Common myeloid progenitor, CD34-positive (primary cell): ENCODE data around the gene BASP1.
A peak's percentile ranks its signal among the peaks of the same experiment; 100 is the strongest.

Experiments
- CTCF ChIA-PET: fragments of 350-600 bp; sonication (Branson Sonifier 250); formaldehyde crosslinking; loops from one replicate; lab custom pipeline; 2021; ENCODE audit warnings: antibody characterized with exemption; lab: Charles Lee
- POLR2A ChIA-PET: fragments of 350-600 bp; sonication (Branson Sonifier 250); formaldehyde crosslinking; loops from one replicate; lab custom pipeline; 2021; ENCODE audit warnings: antibody characterized with exemption; lab: Charles Lee
- DNase-seq, 3 donors: peaks; one replicate each; pipeline versions ENCODE4 v3.0.0 to v3.0.0-alpha.2; 2013
- H3K27ac ChIP-seq, 2 experiments: 1 replicate in 1 of 2; 2 replicates in 1 of 2; pipeline ENCODE4 v1.7.0; 2013; ENCODE audit warnings: inconsistent platforms in 2 of 2, low read length in 2 of 2, mild to moderate bottlenecking in 2 of 2, low read depth in 1 of 2, moderate library complexity in 1 of 2; ENCODE audit not compliant: severe bottlenecking in 2 of 2, insufficient read depth in 1 of 2, poor library complexity in 1 of 2
- H3K27me3 ChIP-seq, 5 experiments: replicated peaks in 2 of 5; 1 replicate in 3 of 5; 2 replicates in 2 of 5; pipeline versions ENCODE4 v1.6.1 to v1.7.0; 2013; ENCODE audit warnings: low read length in 4 of 5, mild to moderate bottlenecking in 2 of 5, moderate library complexity in 2 of 5, inconsistent platforms in 1 of 5; ENCODE audit not compliant: insufficient read depth in 5 of 5, control insufficient read depth in 4 of 5
- H3K36me3 ChIP-seq, 4 experiments: 1 replicate in 2 of 4; 2 replicates in 2 of 4; pipeline versions ENCODE4 v1.6.1 to v1.7.0; 2013; ENCODE audit warnings: low read length in 3 of 4, control low read depth in 1 of 4, mild to moderate bottlenecking in 1 of 4; ENCODE audit not compliant: control insufficient read depth in 4 of 4, insufficient read depth in 4 of 4
- H3K4me1 ChIP-seq, 4 experiments: 1 replicate in 3 of 4; 2 replicates in 1 of 4; pipeline versions ENCODE4 v1.6.1 to v1.7.1; 2013; ENCODE audit warnings: low read length in 3 of 4, mild to moderate bottlenecking in 3 of 4, control low read depth in 1 of 4, inconsistent platforms in 1 of 4, moderate library complexity in 1 of 4; ENCODE audit not compliant: control insufficient read depth in 4 of 4, insufficient read depth in 4 of 4; ENCODE audit errors: control extremely low read depth in 1 of 4
- H3K4me3 ChIP-seq, 7 experiments: 1 replicate in 4 of 7; 2 replicates in 3 of 7; pipeline versions ENCODE4 v1.5.1 to v1.7.0; 2013; ENCODE audit warnings: mild to moderate bottlenecking in 7 of 7, low read length in 6 of 7, moderate library complexity in 6 of 7, inconsistent platforms in 2 of 7, low read depth in 2 of 7, control low read depth in 1 of 7; ENCODE audit not compliant: insufficient read depth in 4 of 7, control insufficient read depth in 1 of 7; ENCODE audit errors: extremely low read depth in 1 of 7
- H3K9me3 ChIP-seq, 5 experiments: 1 replicate in 4 of 5; 2 replicates in 1 of 5; pipeline versions ENCODE4 v1.6.1 to v1.7.1; 2013; ENCODE audit warnings: low read length in 4 of 5, mild to moderate bottlenecking in 2 of 5, inconsistent platforms in 1 of 5, low read depth in 1 of 5, moderate library complexity in 1 of 5; ENCODE audit not compliant: control insufficient read depth in 4 of 5, insufficient read depth in 2 of 5; ENCODE audit errors: control extremely low read depth in 1 of 5
- WGBS: methylation state at CpG from one replicate; pipeline ENCODE4 v1.1.5; 2013; ENCODE audit not compliant: insufficient coverage; 5-methylcytosine and 5-hydroxymethylcytosine counted together

The BASP1 gene

DNA sequence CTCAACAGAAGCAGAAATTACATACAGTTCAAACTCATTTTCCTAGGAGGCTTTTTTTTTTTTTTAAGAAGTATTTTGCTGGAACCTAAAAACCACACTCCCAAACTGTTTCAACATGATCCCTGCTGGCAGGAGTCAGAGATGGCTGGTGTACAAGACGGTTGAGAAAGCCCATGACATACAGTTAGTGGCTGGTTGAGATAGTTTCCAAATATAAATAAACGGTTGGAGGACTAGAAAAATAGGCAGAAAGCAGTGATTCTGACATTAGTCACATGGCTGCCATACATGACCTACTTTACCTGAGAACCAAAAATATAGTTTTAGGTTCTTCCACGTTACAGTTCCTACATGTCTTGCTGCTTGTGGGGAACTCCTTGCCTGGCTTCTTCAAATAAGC lies 31.7 kb upstream of the BASP1 start:
- ChIA-PET CTCF (no interaction called here), POLR2A (interaction anchor here (0.6 kb wide), 1 partner anchor 1210 kb away, joined by 4 read pairs; no protein-coding TSS in a partner anchor)
- H3K9me3 ChIP-seq, result no peaks in the 10 kb centered on the region
- peaks cover 0 to 4% (median 0%) of the 10 kb centered on the region in 5 experiments for H3K27me3 ChIP-seq
- no peak for DNase-seq
- peaks cover 0 to 3% (median 0%) of the 10 kb centered on the region in 4 experiments for H3K4me1 ChIP-seq
- H3K27ac ChIP-seq, result no peak overlapping the region
- WGBS, result 100% methylated on average over 1 of the region's 3 CpGs
- no peaks in the 10 kb centered on the region for H3K36me3 ChIP-seq
- no peak overlapping the region for H3K4me3 ChIP-seq

DNA sequence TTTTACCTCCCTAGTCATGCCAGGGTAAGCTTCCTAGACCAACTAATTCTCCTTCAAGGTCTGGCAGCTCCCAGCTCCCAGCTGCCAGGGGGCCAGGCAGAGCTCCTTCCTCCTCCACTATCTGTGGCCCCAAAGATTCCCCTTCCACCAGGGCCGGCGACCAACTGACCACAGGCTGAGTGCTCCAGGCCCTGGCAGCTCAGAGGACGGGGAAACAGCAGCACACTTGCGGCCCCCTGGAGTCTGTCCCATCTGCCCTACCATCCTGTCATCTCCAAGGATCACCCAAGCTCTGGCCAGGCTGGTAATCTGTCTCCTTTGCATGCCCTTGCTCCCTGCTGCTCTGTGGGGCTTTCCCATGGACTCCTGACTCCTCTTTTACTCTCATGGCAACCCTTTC lies 31.2 kb upstream of the BASP1 start:
- peaks cover 0 to 4% (median 0%) of the 10 kb centered on the region in 5 experiments for H3K27me3 ChIP-seq
- H3K9me3 ChIP-seq, result no peaks in the 10 kb centered on the region
- ChIA-PET POLR2A (no interaction called here), CTCF (no interaction called here)
- no peak for DNase-seq
- no peak overlapping the region for H3K4me3 ChIP-seq
- no peak overlapping the region for H3K27ac ChIP-seq
- peaks cover 0 to 7% (median 2%) of the 10 kb centered on the region in 4 experiments for H3K4me1 ChIP-seq
- H3K36me3 ChIP-seq, result no peaks in the 10 kb centered on the region
- 90% methylated on average over 4 of the region's 4 CpGs for WGBS

GRCh38 chr5:17187011-17187785 lies 30.2 kb upstream of the BASP1 start:
- no peak overlapping the region for H3K4me3 ChIP-seq
- DNase-seq, result peak in 1 of 3 donors; percentile 10
- ChIA-PET CTCF (interaction anchor here (0.6 to 5.3 kb wide), 2 partner anchors 255 to 923 kb away, joined by 3 to 45 read pairs; no protein-coding TSS in a partner anchor), POLR2A (no interaction called here)
- no peaks in the 10 kb centered on the region for H3K9me3 ChIP-seq
- H3K4me1 ChIP-seq, result peaks cover 0 to 7% (median 2%) of the 10 kb centered on the region in 4 experiments
- no peaks in the 10 kb centered on the region for H3K36me3 ChIP-seq
- no peak overlapping the region for H3K27ac ChIP-seq
- 88% methylated on average over 3 of the region's 7 CpGs for WGBS
- H3K27me3 ChIP-seq, result peaks cover 0 to 4% (median 0%) of the 10 kb centered on the region in 5 experiments

DNA sequence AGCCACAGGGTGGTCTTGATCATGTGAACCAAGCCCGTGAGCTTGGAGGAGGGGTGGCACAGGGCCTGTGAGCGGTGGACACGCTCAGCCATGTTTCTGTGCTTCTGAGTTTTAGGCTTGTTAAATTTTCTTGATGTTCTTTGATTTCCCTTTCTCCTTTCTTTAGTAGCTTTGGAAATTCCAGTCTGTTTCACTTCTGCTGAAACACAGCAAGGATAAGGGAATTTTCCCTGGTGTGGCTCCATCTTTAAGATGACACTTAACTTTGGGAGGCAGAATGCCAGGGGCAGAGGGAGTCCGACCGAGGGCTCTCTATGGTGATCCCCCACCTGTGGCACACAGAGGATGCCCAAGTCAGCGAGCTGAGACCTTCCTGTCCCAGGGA lies 29.7 kb upstream of the BASP1 start:
- no peak for DNase-seq
- H3K4me3 ChIP-seq, result no peak overlapping the region
- H3K27me3 ChIP-seq, result peaks cover 0 to 4% (median 0%) of the 10 kb centered on the region in 5 experiments
- no peaks in the 10 kb centered on the region for H3K9me3 ChIP-seq
- ChIA-PET CTCF (interaction anchor here (0.6 to 5.3 kb wide), 3 partner anchors 255 to 923 kb away, joined by 3 to 45 read pairs (median 3); no protein-coding TSS in a partner anchor), POLR2A (no interaction called here)
- 95% methylated on average over 4 of the region's 6 CpGs for WGBS
- peaks cover 0 to 7% (median 2%) of the 10 kb centered on the region in 4 experiments for H3K4me1 ChIP-seq
- H3K36me3 ChIP-seq, result no peaks in the 10 kb centered on the region
- H3K27ac ChIP-seq, result no peak overlapping the region

DNA sequence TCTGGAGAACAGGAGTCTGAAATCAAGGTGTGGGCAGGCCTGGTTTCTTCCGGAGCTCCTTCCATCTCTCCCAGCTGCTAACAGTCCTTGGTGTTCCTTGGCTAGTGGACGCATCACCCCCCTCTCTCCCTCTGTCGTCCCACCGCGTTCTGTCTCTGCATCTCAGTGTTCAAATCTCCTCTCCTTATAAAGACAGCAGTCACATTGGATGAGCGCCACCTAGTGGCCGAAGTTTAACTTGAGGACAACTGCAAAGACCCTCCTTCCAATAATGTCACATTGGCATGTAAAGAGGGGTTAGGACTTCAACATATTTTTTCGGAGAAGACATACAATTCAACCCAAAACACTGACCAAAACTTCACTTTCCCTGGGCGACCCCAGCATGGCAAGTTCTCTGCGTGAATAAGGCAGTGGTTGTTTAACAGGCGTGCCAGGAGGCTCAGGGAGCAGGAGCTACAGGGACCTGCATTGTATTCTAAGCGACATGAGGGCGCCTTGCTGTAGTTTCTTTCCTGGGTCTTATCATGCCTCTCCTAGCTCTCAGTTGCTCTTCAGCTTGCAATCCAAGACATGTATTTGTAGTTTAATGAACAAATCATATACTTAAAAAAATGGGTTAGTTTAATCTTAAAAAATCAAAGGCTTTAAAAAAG lies 27.9 kb upstream of the BASP1 start:
- Histone ChIP-seq H3K36me3 (no peaks in the 10 kb centered on the region), H3K9me3 (no peaks in the 10 kb centered on the region), H3K4me3 (no peak overlapping the region), H3K27ac (no peak overlapping the region), H3K27me3 (peaks cover 0 to 4% (median 0%) of the 10 kb centered on the region in 5 experiments), H3K4me1 (peaks cover 0 to 7% (median 2%) of the 10 kb centered on the region in 4 experiments)
- CTCF ChIA-PET, result interaction anchor here (0.7 to 5.6 kb wide), 43 partner anchors 11 to 1171 kb away, joined by 3 to 47 read pairs (median 4); partner anchors contain the start of gene MYO10
- peak; percentile 82 to 89 (median 84) for DNase-seq
- POLR2A ChIA-PET, result no interaction called here
- 56% methylated on average over 7 of the region's 13 CpGs for WGBS

- H3K36me3 ChIP-seq, result no peaks in the 10 kb centered on the region
- ChIA-PET CTCF (interaction anchor here (0.7 to 5.6 kb wide), 47 partner anchors 9 to 1172 kb away, joined by 3 to 47 read pairs (median 4); partner anchors contain the start of gene MYO10), POLR2A (no interaction called here)
- peaks cover 0 to 4% (median 0%) of the 10 kb centered on the region in 5 experiments for H3K27me3 ChIP-seq
- H3K4me3 ChIP-seq, result no peak overlapping the region
- 10% methylated on average over 3 of the region's 4 CpGs for WGBS
- no peaks in the 10 kb centered on the region for H3K9me3 ChIP-seq
- peaks cover 0 to 7% (median 2%) of the 10 kb centered on the region in 4 experiments for H3K4me1 ChIP-seq
- no peak overlapping the region for H3K27ac ChIP-seq
- peak; percentile 75 to 91 (median 83) for DNase-seq
These were observed 27.1 kb upstream of the BASP1 start for GRCh38 chr5:17190242-17190778.
